Raji (cell line): ENCODE data around the gene NTF4.

Source experiments
- POLR2A ChIP-seq: IDR thresholded peaks from 2 replicates; pipeline ENCODE4 v1.6.1; 2011; ENCODE audit warnings: low read depth, low read length, control low read depth; ENCODE audit not compliant: insufficient read depth

NTF4 gene

GRCh38 chr19:49064768-49065611, at the start of gene NTF4:
NTF4 (minus strand) TSS chr19:49064818; CDS start chr19:49061997, 2,821 bp downstream.
- TF ChIP-seq POLR2A = no peak

- TF ChIP-seq POLR2A = peak; percentile 79
Measured at GRCh38 chr19:49113762-49114629, 49.4 kb upstream of the NTF4 start, which contains the start of gene LIN7B. LIN7B (plus strand) TSS chr19:49114370; CDS start chr19:49114405, 35 bp downstream.

- TF ChIP-seq POLR2A = no peak
Measured at GRCh38 chr19:49111218-49111998, 46.8 kb upstream of the NTF4 start.

GRCh38 chr19:49110567-49110966, 45.9 kb upstream of the NTF4 start:
- TF ChIP-seq POLR2A = no peak

- no peak for TF ChIP-seq POLR2A
Measured at GRCh38 chr19:49109569-49110233, 45.1 kb upstream of the NTF4 start.

GRCh38 chr19:49109051-49109450, 44.4 kb upstream of the NTF4 start:
- no peak for TF ChIP-seq POLR2A

GRCh38 chr19:49107625-49108459, 43.2 kb upstream of the NTF4 start:
- no peak for TF ChIP-seq POLR2A

GRCh38 chr19:49106648-49107135, 42.1 kb upstream of the NTF4 start:
- TF ChIP-seq POLR2A = no peak

- TF ChIP-seq POLR2A = no peak
Measured at GRCh38 chr19:49104229-49104864, 39.7 kb upstream of the NTF4 start.

- no peak for TF ChIP-seq POLR2A
Measured at GRCh38 chr19:49103331-49104085, 38.9 kb upstream of the NTF4 start.

- TF ChIP-seq POLR2A = no peak
Measured at GRCh38 chr19:49102303-49102702, 37.7 kb upstream of the NTF4 start.

- no peak for TF ChIP-seq POLR2A
Measured at GRCh38 chr19:49101160-49101559, 36.5 kb upstream of the NTF4 start.
